T-cell (primary cell): ENCODE measurements around the gene LRRC59. TPM values are rescaled to one million over a fixed set of nuclear protein-coding genes. Genes with fewer than 3 reads are reported as not detected.
A peak's percentile ranks its signal among the peaks of the same experiment; 100 is the strongest.

Experiments used
- ATAC-seq, 4 experiments: fragments of 200-7000 bp in 3 of 4; fragments of 150-1000 bp in 1 of 4; cut with Tn5 transposase; replicated peaks in 1 of 4; 1 replicate in 3 of 4; 2 replicates in 1 of 4; pipeline ENCODE4 v1.10.0; 2021; ENCODE audit warnings: moderate library complexity in 3 of 4, mild to moderate bottlenecking in 2 of 4, moderate number of reproducible peaks in 1 of 4
- CTCF ChIA-PET, 2 donors: fragments of 300-600 bp; sonication (Branson Sonifier 250); formaldehyde crosslinking; loops; one replicate each; lab custom pipeline; 2022; ENCODE audit warnings: antibody characterized with exemption in 2 of 2; lab: Charles Lee
- POLR2A ChIA-PET, 2 donors: fragments of 300-600 bp; sonication (Branson Sonifier 250); formaldehyde crosslinking; loops; one replicate each; lab custom pipeline; 2022; ENCODE audit warnings: antibody characterized with exemption in 2 of 2; lab: Charles Lee
- DNase-seq, 35 experiments: peaks; one replicate each; pipeline versions ENCODE4 v3.0.0 to v3.0.0-alpha.2; 2013 to 2023
- H3K27ac ChIP-seq: one replicate; pipeline ENCODE4 v1.5.1; 2013; ENCODE audit warnings: low read length
- H3K27me3 ChIP-seq, 2 experiments: replicated peaks in 1 of 2; 1 replicate in 1 of 2; 2 replicates in 1 of 2; pipeline versions ENCODE4 v1.6.1 to v1.7.0; 2013; ENCODE audit warnings: low read length in 1 of 2, mixed read lengths in 1 of 2; ENCODE audit not compliant: control insufficient read depth in 2 of 2, insufficient read depth in 2 of 2; ENCODE audit errors: extremely low read depth in 1 of 2
- H3K36me3 ChIP-seq, 2 donors: 1 replicate in 1 of 2; 2 replicates in 1 of 2; pipeline versions ENCODE4 v1.6.1 to v1.7.0; 2013; ENCODE audit warnings: low read length in 1 of 2; ENCODE audit not compliant: control insufficient read depth in 2 of 2, insufficient read depth in 1 of 2; ENCODE audit errors: extremely low read depth in 1 of 2
- H3K4me1 ChIP-seq, 2 experiments: 1 replicate in 1 of 2; 2 replicates in 1 of 2; pipeline versions ENCODE4 v1.6.1 to v1.7.0; 2013; ENCODE audit warnings: low read length in 2 of 2, mixed read lengths in 1 of 2; ENCODE audit not compliant: insufficient read depth in 2 of 2, control insufficient read depth in 1 of 2; ENCODE audit errors: extremely low read depth in 1 of 2
- H3K4me3 ChIP-seq, 2 donors: 1 replicate in 1 of 2; 2 replicates in 1 of 2; pipeline versions ENCODE4 v1.5.1 to v1.7.0; 2013; ENCODE audit warnings: mild to moderate bottlenecking in 2 of 2, low read length in 1 of 2, moderate library complexity in 1 of 2; ENCODE audit not compliant: control insufficient read depth in 1 of 2; ENCODE audit errors: extremely low read depth in 1 of 2
- H3K9me3 ChIP-seq: 2 replicates; pipeline ENCODE4 v1.7.0; 2013
- H3K27ac Mint-ChIP-seq, 2 donors: one replicate each; pipeline ENCODE4 v1.8.0; 2020 to 2021; ENCODE audit warnings: mild to moderate bottlenecking in 2 of 2, mixed read lengths in 2 of 2
- H3K27me3 Mint-ChIP-seq, 2 donors: one replicate each; pipeline ENCODE4 v1.8.0; 2021 to 2022; ENCODE audit warnings: mixed read lengths in 2 of 2
- H3K36me3 Mint-ChIP-seq: one replicate; pipeline ENCODE4 v1.8.0; 2021; ENCODE audit warnings: mixed read lengths
- H3K4me1 Mint-ChIP-seq, 3 donors: one replicate each; pipeline ENCODE4 v1.8.0; 2020 to 2022; ENCODE audit warnings: mixed read lengths in 3 of 3, mild to moderate bottlenecking in 1 of 3
- H3K4me3 Mint-ChIP-seq, 3 donors: one replicate each; pipeline ENCODE4 v1.8.0; 2020 to 2022; ENCODE audit warnings: mild to moderate bottlenecking in 3 of 3, mixed read lengths in 3 of 3, moderate library complexity in 3 of 3
- H3K9me3 Mint-ChIP-seq, 3 donors: one replicate each; pipeline ENCODE4 v1.8.0; 2020 to 2022; ENCODE audit warnings: mixed read lengths in 3 of 3
- WGBS: methylation state at CpG from one replicate; pipeline ENCODE4 v1.1.5; 2013; ENCODE audit warnings: missing lambda C conversion rate; ENCODE audit not compliant: insufficient coverage; 5-methylcytosine and 5-hydroxymethylcytosine counted together
- total RNA-seq, 35 experiments: library from RNA in 6 of 35; stranded (reverse) in 6 of 35; fragments of 120-200 nt in 1 of 35; gene quantifications; one replicate each; pipeline versions ENCODE4 v1.2.1 to v1.2.4 and lab custom pipeline; 2013 to 2026

The LRRC59 gene
- total RNA-seq, 5 donors from 2014 or later (not counting 1 experiment from before 2014, with no cell fraction given), result 29.4 to 41.7 (median 33.1) TPM

- Histone ChIP-seq H3K9me3 (no peaks in the 10 kb centered on the region), H3K27ac (no peak overlapping the region), H3K36me3 (peaks cover 31 to 61% of the 10 kb centered on the region in 2 donors), H3K27me3 (no peaks in the 10 kb centered on the region), H3K4me3 (no peak overlapping the region), H3K4me1 (peaks cover 0 to 20% of the 10 kb centered on the region in 2 experiments)
- Mint-ChIP-seq H3K4me1 (peaks cover 8 to 11% (median 11%) of the 10 kb centered on the region in 3 donors), H3K36me3 (peaks cover 19% of the 10 kb centered on the region), H3K27ac (no peak overlapping the region), H3K9me3 (no peaks in the 10 kb centered on the region), H3K27me3 (no peaks in the 10 kb centered on the region), H3K4me3 (no peak overlapping the region)
- no peak for ATAC-seq
- ChIA-PET POLR2A (no interaction called here), CTCF (interaction anchor here (0.6 to 0.8 kb wide), 2 partner anchors 10 to 47 kb away, joined by 3 to 6 read pairs; no protein-coding TSS in a partner anchor)
- WGBS, result 95% methylated on average over 15 of the region's 17 CpGs
- DNase-seq, result no peak
Observed at GRCh38 chr17:50358177-50358576, 39.1 kb downstream of the LRRC59 start.

DNA sequence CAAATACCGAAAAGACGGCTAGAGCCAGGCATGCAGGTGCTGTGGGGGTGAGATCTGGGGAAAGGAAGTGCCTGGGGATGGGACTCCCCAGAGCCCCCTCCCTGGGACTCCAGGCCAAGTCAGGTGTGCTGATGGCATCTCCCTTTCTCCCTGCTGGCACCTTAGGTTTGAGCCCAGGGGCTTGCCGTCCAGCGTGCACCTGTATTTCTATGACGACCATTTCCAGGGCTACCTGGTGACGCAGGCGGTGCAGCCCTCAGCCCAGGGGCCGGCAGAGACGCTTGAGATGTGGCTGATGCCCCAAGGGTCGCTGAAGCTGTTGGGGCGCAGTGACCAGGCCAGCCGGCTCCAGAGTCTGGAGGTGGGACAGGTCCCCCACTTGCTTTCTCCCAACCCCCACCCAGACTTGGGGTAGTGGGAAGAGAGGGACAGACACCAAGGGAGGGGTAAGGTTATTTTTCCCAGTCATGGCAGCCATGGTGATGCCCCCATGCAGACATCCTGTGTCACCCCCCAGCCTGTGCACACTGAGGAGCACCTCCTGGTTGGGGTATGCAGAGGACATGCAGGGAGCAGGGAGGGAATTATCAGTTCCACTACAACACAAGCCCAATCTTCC is 40.3 kb downstream of the LRRC59 start:
- Histone ChIP-seq H3K9me3 (no peaks in the 10 kb centered on the region), H3K27ac (no peak overlapping the region), H3K4me3 (no peak overlapping the region), H3K36me3 (peaks cover 31 to 66% of the 10 kb centered on the region in 2 donors), H3K4me1 (peaks cover 0 to 13% of the 10 kb centered on the region in 2 experiments), H3K27me3 (no peaks in the 10 kb centered on the region)
- no peak overlapping the region for H3K27ac Mint-ChIP-seq
- ChIA-PET CTCF (no interaction called here), POLR2A (no interaction called here)
- peaks cover 3 to 10% (median 5%) of the 10 kb centered on the region in 3 donors for H3K4me1 Mint-ChIP-seq
- WGBS, result 100% methylated on average over 5 of the region's 12 CpGs
- no peak overlapping the region for H3K4me3 Mint-ChIP-seq
- DNase-seq, result no peak
- H3K36me3 Mint-ChIP-seq, result peaks cover 26% of the 10 kb centered on the region
- H3K27me3 Mint-ChIP-seq, result no peaks in the 10 kb centered on the region
- H3K9me3 Mint-ChIP-seq, result no peaks in the 10 kb centered on the region
- ATAC-seq, result no peak

- peaks cover 31 to 63% of the 10 kb centered on the region in 2 donors for H3K36me3 ChIP-seq
- H3K27me3 ChIP-seq, result no peaks in the 10 kb centered on the region
- Mint-ChIP-seq H3K27ac (no peak overlapping the region), H3K36me3 (peaks cover 26% of the 10 kb centered on the region), H3K4me1 (peaks cover 0 to 11% (median 6%) of the 10 kb centered on the region in 3 donors), H3K27me3 (no peaks in the 10 kb centered on the region), H3K4me3 (no peak overlapping the region), H3K9me3 (no peaks in the 10 kb centered on the region)
- 94% methylated on average over 9 of the region's 12 CpGs for WGBS
- H3K4me3 ChIP-seq, result no peak overlapping the region
- no peak for DNase-seq
- H3K4me1 ChIP-seq, result peaks cover 0 to 7% of the 10 kb centered on the region in 2 experiments
- no peak for ATAC-seq
- H3K9me3 ChIP-seq, result no peaks in the 10 kb centered on the region
- H3K27ac ChIP-seq, result no peak overlapping the region
- ChIA-PET CTCF (no interaction called here), POLR2A (no interaction called here)
Observed at GRCh38 chr17:50356418-50356817, 40.9 kb downstream of the LRRC59 start.

GRCh38 chr17:50355701-50356341 is 41.5 kb downstream of the LRRC59 start:
- Mint-ChIP-seq H3K9me3 (no peaks in the 10 kb centered on the region), H3K4me3 (no peak overlapping the region), H3K27me3 (no peaks in the 10 kb centered on the region), H3K27ac (no peak overlapping the region), H3K36me3 (peaks cover 26% of the 10 kb centered on the region), H3K4me1 (peaks cover 0 to 11% (median 6%) of the 10 kb centered on the region in 3 donors)
- 91% methylated on average over 12 of the region's 20 CpGs for WGBS
- Histone ChIP-seq H3K4me1 (peaks cover 0 to 4% of the 10 kb centered on the region in 2 experiments), H3K4me3 (no peak overlapping the region), H3K36me3 (peaks cover 31 to 62% of the 10 kb centered on the region in 2 donors), H3K9me3 (no peaks in the 10 kb centered on the region), H3K27me3 (no peaks in the 10 kb centered on the region), H3K27ac (no peak overlapping the region)
- ChIA-PET CTCF (no interaction called here), POLR2A (interaction anchor here in 1 of 2 donors (0.5 kb wide), 1 partner anchor 1839 kb away, joined by 8 read pairs; no protein-coding TSS in a partner anchor)
- DNase-seq (no peak), ATAC-seq (no peak)

- POLR2A ChIA-PET, result interaction anchor here in 1 of 2 donors (0.5 kb wide), 1 partner anchor 1838 kb away, joined by 8 read pairs; no protein-coding TSS in a partner anchor
- no peaks in the 10 kb centered on the region for H3K27me3 Mint-ChIP-seq
- H3K27ac Mint-ChIP-seq, result no peak overlapping the region
- ATAC-seq, result no peak
- no peaks in the 10 kb centered on the region for H3K4me1 ChIP-seq
- H3K9me3 Mint-ChIP-seq, result no peaks in the 10 kb centered on the region
- peaks cover 31 to 62% of the 10 kb centered on the region in 2 donors for H3K36me3 ChIP-seq
- no peaks in the 10 kb centered on the region for H3K27me3 ChIP-seq
- H3K4me1 Mint-ChIP-seq, result peaks cover 1 to 11% (median 6%) of the 10 kb centered on the region in 3 donors
- no peak overlapping the region for H3K4me3 Mint-ChIP-seq
- DNase-seq, result no peak
- H3K4me3 ChIP-seq, result no peak overlapping the region
- CTCF ChIA-PET, result no interaction called here
- H3K36me3 Mint-ChIP-seq, result peaks cover 26% of the 10 kb centered on the region
- 80% methylated on average over 1 of the region's 4 CpGs for WGBS
- no peaks in the 10 kb centered on the region for H3K9me3 ChIP-seq
- H3K27ac ChIP-seq, result no peak overlapping the region
Observed at GRCh38 chr17:50355336-50355700, 42.0 kb downstream of the LRRC59 start.

DNA sequence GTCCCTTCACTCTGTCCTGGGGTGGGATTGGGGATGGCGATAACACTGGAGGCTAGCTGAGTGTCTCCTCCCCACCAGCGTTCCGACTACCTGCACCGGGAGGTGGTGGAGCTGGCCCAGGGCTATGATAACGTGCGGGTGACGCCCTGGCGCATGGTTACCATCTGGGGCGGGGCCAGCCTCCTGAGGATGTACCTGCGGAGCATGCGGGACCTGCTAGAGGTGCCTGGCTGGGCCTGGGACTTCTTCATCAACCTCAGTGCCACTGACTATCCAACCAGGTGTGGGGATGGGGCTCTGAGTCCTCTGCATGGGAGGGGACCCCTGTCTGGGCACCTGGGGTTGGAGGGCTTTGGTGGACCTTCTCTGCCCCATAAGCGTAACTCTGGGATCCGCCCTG is 42.5 kb downstream of the LRRC59 start:
- H3K27me3 ChIP-seq, result no peaks in the 10 kb centered on the region
- H3K27ac ChIP-seq, result no peak overlapping the region
- 100% methylated on average over 2 of the region's 13 CpGs for WGBS
- H3K4me3 ChIP-seq, result no peak overlapping the region
- H3K36me3 ChIP-seq, result peaks cover 31 to 60% of the 10 kb centered on the region in 2 donors
- Mint-ChIP-seq H3K9me3 (no peaks in the 10 kb centered on the region), H3K4me1 (peaks cover 1 to 11% (median 6%) of the 10 kb centered on the region in 3 donors), H3K36me3 (peaks cover 26% of the 10 kb centered on the region), H3K4me3 (no peak overlapping the region), H3K27me3 (no peaks in the 10 kb centered on the region), H3K27ac (no peak overlapping the region)
- H3K4me1 ChIP-seq, result no peaks in the 10 kb centered on the region
- ATAC-seq (no peak), DNase-seq (peak in 1 of 35 experiments; percentile 19)
- POLR2A ChIA-PET, result interaction anchor here in 1 of 2 donors (0.5 kb wide), 1 partner anchor 1838 kb away, joined by 8 read pairs; no protein-coding TSS in a partner anchor
- CTCF ChIA-PET, result interaction anchor here in 1 of 2 donors (0.5 kb wide), 1 partner anchor 11 kb away, joined by 17 read pairs; no protein-coding TSS in a partner anchor
- no peaks in the 10 kb centered on the region for H3K9me3 ChIP-seq
